Subcutaneous adipose tissue (tissue), 4 donors: ENCODE data around the gene FHOD1. TPM values are rescaled to one million over a fixed set of nuclear protein-coding genes. Genes with fewer than 3 reads are reported as not detected.

Experiments
- CTCF ChIP-seq: fragments of 450-650 bp; IDR thresholded peaks from one replicate; pipeline ENCODE4 v1.5.1; 2016; ENCODE audit warnings: low read depth, mild to moderate bottlenecking, control low read depth, antibody characterized with exemption, moderate library complexity
- total RNA-seq, 4 donors: library from RNA; depleted of rRNA; stranded (reverse); fragments of >200 nt; gene quantifications; one replicate each; pipeline ENCODE4 v1.1.0, GENCODE V29; 2016

FHOD1 gene
- total RNA-seq, 4 donors from 2014 or later = 10.3 to 83.3 (median 20.9) TPM

GRCh38 chr16:67215706-67216105, 31.6 kb downstream of the FHOD1 start:
- no peak for TF ChIP-seq CTCF

- no peak for TF ChIP-seq CTCF
Measured at GRCh38 chr16:67213197-67214019, 33.9 kb downstream of the FHOD1 start.

DNA sequence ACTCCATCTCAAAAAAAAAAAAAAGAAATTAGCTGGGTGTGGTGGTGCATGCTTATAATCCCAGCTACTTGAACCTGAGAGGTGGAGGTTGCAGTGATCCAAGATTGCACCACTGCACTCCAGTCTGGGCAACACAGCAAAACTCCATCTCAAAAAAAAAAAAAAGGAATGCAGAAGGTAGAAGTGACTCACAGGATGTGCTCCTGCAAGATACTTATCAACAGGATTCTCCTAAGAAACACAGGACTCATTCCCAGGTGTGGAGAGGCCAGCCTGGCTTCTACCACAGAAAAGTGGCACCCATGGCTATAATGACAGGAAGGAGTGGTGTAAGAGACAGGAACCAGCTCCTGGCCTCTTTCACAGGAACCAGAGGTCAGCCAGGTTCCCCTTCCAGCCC, 34.5 kb downstream of the FHOD1 start:
- TF ChIP-seq CTCF = no peak

GRCh38 chr16:67211674-67212073, 35.6 kb downstream of the FHOD1 start:
- no peak for TF ChIP-seq CTCF

DNA sequence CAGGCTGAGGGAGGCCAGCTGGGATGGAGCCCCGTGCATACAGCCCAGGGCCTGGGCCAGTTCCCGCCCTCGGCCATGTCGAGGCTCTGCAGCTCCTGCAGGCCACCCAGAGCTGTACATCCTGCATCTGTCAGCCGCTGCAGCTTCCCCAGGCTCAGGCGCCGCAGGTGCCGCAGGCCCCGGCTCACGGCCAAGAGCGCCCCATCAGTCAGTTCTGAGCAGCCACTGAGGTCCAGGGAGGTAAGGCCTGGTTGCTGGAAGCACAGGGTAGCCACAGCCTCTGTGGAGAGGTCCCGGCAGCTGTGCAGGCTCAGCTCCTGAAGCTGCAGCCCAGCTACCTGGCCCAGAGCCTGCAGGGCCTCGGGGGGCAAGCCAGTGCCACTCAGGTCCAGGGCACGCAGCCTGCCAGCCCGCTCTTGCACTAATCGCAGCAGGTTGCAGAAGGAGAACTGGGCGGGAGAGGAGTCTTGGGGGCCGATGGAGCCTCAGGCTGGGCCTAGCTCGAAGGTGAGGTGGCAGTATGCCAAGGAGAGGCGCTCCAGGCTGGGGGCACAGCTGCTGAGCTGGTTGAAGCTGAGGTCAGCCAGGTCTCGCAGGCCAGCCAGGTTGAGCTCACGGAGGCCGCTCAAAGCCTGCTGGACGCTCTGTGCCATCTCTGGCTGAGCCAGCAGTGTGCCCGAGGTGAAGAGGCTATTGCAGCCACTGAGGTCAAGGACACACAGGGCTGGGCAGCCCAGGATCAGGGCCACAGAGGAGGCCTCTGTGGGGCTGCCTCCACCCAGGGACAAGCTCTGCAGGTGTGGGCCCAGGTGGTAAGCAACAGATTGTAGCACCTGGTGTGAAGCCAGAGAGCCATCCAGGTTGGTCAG, 37.0 kb downstream of the FHOD1 start:
- no peak for TF ChIP-seq CTCF

DNA sequence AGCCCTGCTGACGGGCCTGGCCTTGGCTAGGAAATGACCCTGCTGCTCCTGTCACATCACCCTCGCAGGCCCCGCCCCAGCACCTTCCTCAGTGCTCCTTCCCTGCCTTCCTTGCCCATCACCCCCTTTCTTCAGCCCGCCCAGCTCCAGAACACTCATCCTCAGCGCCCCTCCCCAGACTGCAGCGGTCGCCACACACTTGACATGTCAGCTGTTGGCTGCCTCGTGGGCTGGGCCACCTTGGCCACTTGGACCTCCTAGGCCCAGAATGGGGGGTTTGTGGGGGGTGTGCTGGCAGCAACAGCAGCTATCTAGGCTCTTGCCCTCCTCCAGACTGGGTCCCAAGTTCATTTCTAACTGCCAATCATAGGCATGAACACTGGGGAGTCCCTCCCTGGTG, 37.7 kb downstream of the FHOD1 start:
- TF ChIP-seq CTCF = no peak
